Right ventricle myocardium superior (tissue), 1 donor: ENCODE results near the gene CLIC5. TPM values are rescaled to one million over a fixed set of nuclear protein-coding genes. Genes with fewer than 3 reads are reported as not detected.
A peak's percentile ranks its signal among the peaks of the same experiment; 100 is the strongest.
"Not testable (repeated sequence)": the region's sequence is repeated elsewhere in the genome, so short reads cannot be mapped to it uniquely, and the experiment has no call there.

Experiments
- ATAC-seq: fragments of 200-7000 bp; cut with Tn5 transposase; one replicate; pipeline ENCODE4 v1.9.1; 2020; ENCODE audit warnings: mild to moderate bottlenecking; ENCODE audit not compliant: poor library complexity
- DNase-seq: peaks from one replicate; pipeline ENCODE4 v3.0.0-alpha.2; 2020
- intact Hi-C: fragments of 100-400 bp; cut with DNase I; formaldehyde crosslinking; loops from one replicate; pipeline ENCODE4 v1.11.2; 2022
- total RNA-seq: library from RNA; stranded (reverse); fragmentation: NEBNext Ultra II Directional; extraction: Animal tissue kit (Norgen Biotek cat#: 25700); gene quantifications from one replicate; pipeline ENCODE4 v1.2.1, GENCODE V29; 2021
- donor health status: DM: no; HTN: yes; CAD: no; lungs with severe emphysema.

CLIC5 gene
- total RNA-seq, 1 donor from 2014 or later = 279 TPM

GRCh38 chr6:45949256-45949655 is 66.4 kb downstream of the CLIC5 start:
- intact Hi-C loops = no loop called here
- ATAC-seq (no peak), DNase-seq (no peak)

GRCh38 chr6:45947807-45948206 is 67.9 kb downstream of the CLIC5 start:
- ATAC-seq (no peak), DNase-seq (no peak)
- intact Hi-C loops = no loop called here

GRCh38 chr6:45946887-45947286 is 68.8 kb downstream of the CLIC5 start:
- DNase-seq = no peak
- no peak for ATAC-seq
- intact Hi-C loops = no loop called here

GRCh38 chr6:45946352-45946751 is 69.3 kb downstream of the CLIC5 start:
- intact Hi-C loops = no loop called here
- ATAC-seq = peak; percentile 79
- DNase-seq = peak; percentile 62

- intact Hi-C loops = no loop called here
- DNase-seq = no peak
- ATAC-seq = peak; percentile 49
Measured at GRCh38 chr6:45942953-45943352, 72.7 kb downstream of the CLIC5 start.

GRCh38 chr6:45933855-45934254 is 81.8 kb downstream of the CLIC5 start:
- intact Hi-C loops = loop anchor here (10.0 kb wide), 1 partner anchor 481 kb away; no protein-coding TSS in a partner anchor
- DNase-seq (no peak), ATAC-seq (no peak)

GRCh38 chr6:45931232-45931631 is 84.4 kb downstream of the CLIC5 start:
- intact Hi-C loops = loop anchor here (10.0 kb wide), 1 partner anchor 484 kb away; no protein-coding TSS in a partner anchor
- no peak for DNase-seq
- no peak for ATAC-seq

- ATAC-seq (peak; percentile 85), DNase-seq (peak; percentile 77)
- intact Hi-C loops = loop anchor here (10.0 kb wide), 1 partner anchor 484 kb away; no protein-coding TSS in a partner anchor
Measured at GRCh38 chr6:45930420-45931040, 85.1 kb downstream of the CLIC5 start.

GRCh38 chr6:45929421-45930361 is 86.0 kb downstream of the CLIC5 start:
- ATAC-seq = no peak
- DNase-seq = no peak
- intact Hi-C loops = loop anchor here (10.0 kb wide), 2 partner anchors 485 to 1275 kb away; no protein-coding TSS in a partner anchor

GRCh38 chr6:45928721-45929305 is 86.8 kb downstream of the CLIC5 start:
- intact Hi-C loops = loop anchor here (10.0 kb wide), 1 partner anchor 1274 kb away; no protein-coding TSS in a partner anchor
- ATAC-seq (no peak), DNase-seq (no peak)

GRCh38 chr6:45927421-45928320 is 88.0 kb downstream of the CLIC5 start:
- intact Hi-C loops = loop anchor here (10.0 kb wide), 1 partner anchor 1273 kb away; no protein-coding TSS in a partner anchor
- DNase-seq (no peak), ATAC-seq (no peak)

GRCh38 chr6:45926423-45926822 is 89.2 kb downstream of the CLIC5 start:
- ATAC-seq, DNase-seq: not testable (repeated sequence)

GRCh38 chr6:45924763-45925342 is 90.8 kb downstream of the CLIC5 start:
- ATAC-seq (no peak), DNase-seq (no peak)
- intact Hi-C loops = loop anchor here (10.0 kb wide), 1 partner anchor 1270 kb away; no protein-coding TSS in a partner anchor

More at GRCh38 chr6:45926423-45926822, 89.2 kb downstream of the CLIC5 start:
- intact Hi-C loops = loop anchor here (10.0 kb wide), 1 partner anchor 1272 kb away; no protein-coding TSS in a partner anchor

- intact Hi-C loops = loop anchor here (10.0 kb wide), 1 partner anchor 1269 kb away; no protein-coding TSS in a partner anchor
- no peak for DNase-seq
- no peak for ATAC-seq
Measured at GRCh38 chr6:45923831-45924391, 91.7 kb downstream of the CLIC5 start.

- intact Hi-C loops = loop anchor here (10.0 kb wide), 1 partner anchor 1268 kb away; no protein-coding TSS in a partner anchor
- DNase-seq (peak; percentile 76), ATAC-seq (peak; percentile 84)
Measured at GRCh38 chr6:45922728-45923351, 92.8 kb downstream of the CLIC5 start.

- intact Hi-C loops = loop anchor here (10.0 kb wide), 1 partner anchor 1267 kb away; no protein-coding TSS in a partner anchor
- ATAC-seq (peak; percentile 64), DNase-seq (no peak)
Measured at GRCh38 chr6:45921691-45922281, 93.9 kb downstream of the CLIC5 start.
